Dedifferentiated amniotic fluid mesenchymal stem cell (primary cell): ENCODE measurements around the gene JAM2.
A peak's percentile ranks its signal among the peaks of the same experiment; 100 is the strongest.
"Not testable (repeated sequence)": the region's sequence is repeated elsewhere in the genome, so short reads cannot be mapped to it uniquely, and the experiment has no call there.

Experiments used
- DNase-seq: peaks from one replicate; pipeline ENCODE4 v3.0.0-alpha.2; 2016; ENCODE audit errors: extremely low spot score

Gene JAM2

GRCh38 chr21:25638660-25639550, at the start of gene JAM2:
TSS of gene JAM2 (plus strand) at chr21:25639258. CDS start at chr21:25639822, 564 bp downstream.
- no peak for DNase-seq

- no peak for DNase-seq
Measured at GRCh38 chr21:25589887-25590286, 49.2 kb upstream of the JAM2 start.

- DNase-seq: peak; percentile 85
Measured at GRCh38 chr21:25607151-25608043, 31.7 kb upstream of the JAM2 start, which contains the start of gene MRPL39. TSS of gene MRPL39 (minus strand) at chr21:25607481. CDS start at chr21:25607475, 6 bp downstream.

- peak; percentile 87 for DNase-seq
Measured at GRCh38 chr21:25608044-25608737, 30.9 kb upstream of the JAM2 start.

- DNase-seq: no peak
Measured at GRCh38 chr21:25614441-25614840, 24.6 kb upstream of the JAM2 start.

GRCh38 chr21:25615880-25616279, 23.2 kb upstream of the JAM2 start:
- DNase-seq: no peak

- DNase-seq: no peak
Measured at GRCh38 chr21:25619198-25619597, 19.9 kb upstream of the JAM2 start.

- DNase-seq: no peak
Measured at GRCh38 chr21:25624511-25624910, 14.5 kb upstream of the JAM2 start.

GRCh38 chr21:25625036-25625435, 14.0 kb upstream of the JAM2 start:
- no peak for DNase-seq

GRCh38 chr21:25625776-25626555, 13.1 kb upstream of the JAM2 start:
- DNase-seq: not testable (repeated sequence)

GRCh38 chr21:25626757-25627156, 12.3 kb upstream of the JAM2 start:
- no peak for DNase-seq

GRCh38 chr21:25632296-25632695, 6.8 kb upstream of the JAM2 start:
- DNase-seq: no peak

GRCh38 chr21:25635310-25635709, 3.7 kb upstream of the JAM2 start:
- no peak for DNase-seq

GRCh38 chr21:25636727-25637126, 2.3 kb upstream of the JAM2 start:
- no peak for DNase-seq

- DNase-seq: no peak
Measured at GRCh38 chr21:25637851-25638659, 1.0 kb upstream of the JAM2 start.

- no peak for DNase-seq
Measured at GRCh38 chr21:25639551-25640201, 618 bp downstream of the JAM2 start.

GRCh38 chr21:25640202-25640942, 1.3 kb downstream of the JAM2 start:
- no peak for DNase-seq

GRCh38 chr21:25640943-25641292, 1.9 kb downstream of the JAM2 start:
- no peak for DNase-seq

- no peak for DNase-seq
Measured at GRCh38 chr21:25643486-25643885, 4.4 kb downstream of the JAM2 start.
